GM12874 (cell line): Measurements from ENCODE around the gene CFAP69.

ENCODE experiments used
- CTCF ChIP-seq: IDR thresholded peaks from 2 replicates; pipeline ENCODE4 v1.5.1; 2011; ENCODE audit warnings: low read depth, mild to moderate bottlenecking, control low read depth, low read length, moderate library complexity; ENCODE audit not compliant: insufficient read depth

Gene CFAP69

GRCh38 chr7:90233569-90233968 is 11.4 kb upstream of the CFAP69 start:
- no peak for TF ChIP-seq CTCF

- no peak for TF ChIP-seq CTCF
These were observed 8.2 kb upstream of the CFAP69 start for GRCh38 chr7:90236721-90237289.

GRCh38 chr7:90238022-90238421 is 7.0 kb upstream of the CFAP69 start:
- no peak for TF ChIP-seq CTCF

- TF ChIP-seq CTCF: no peak
These were observed 6.4 kb upstream of the CFAP69 start for GRCh38 chr7:90238583-90238982.

GRCh38 chr7:90239050-90239449 is 5.9 kb upstream of the CFAP69 start:
- TF ChIP-seq CTCF: no peak

GRCh38 chr7:90239625-90240228 is 5.2 kb upstream of the CFAP69 start:
- no peak for TF ChIP-seq CTCF

- no peak for TF ChIP-seq CTCF
These were observed 2.4 kb upstream of the CFAP69 start for GRCh38 chr7:90242369-90243168.
